Measurements from ENCODE around the gene GRXCR1. TPM values are rescaled to one million over a fixed set of nuclear protein-coding genes. Genes with fewer than 3 reads are reported as not detected.

Gene GRXCR1
- polyA plus RNA-seq, 1 of the 3 experiments (the other 2 are of a cell fraction): not detected

- no peaks in the 10 kb centered on the region for H3K9me2 ChIP-seq
- CTCF ChIA-PET: interaction anchor here (0.5 to 1.4 kb wide), 11 partner anchors 10 to 111 kb away, joined by 3 to 7 read pairs (median 3); no protein-coding TSS in a partner anchor
- H3K4me2 ChIP-seq: no peak overlapping the region
- WGBS (ENCODE audit: low lambda C conversion rate): 18% methylated on average over 6 of the region's 6 CpGs
- peak overlapping the region in 1 of 2 experiments; percentile 18; a peak in 1 of 4 replicates for H3K4me3 ChIP-seq (ENCODE audit: low read depth in 2 of 2, low read length in 1 of 2)
- H3K36me3 ChIP-seq (replicated peaks in 1 of 2; ENCODE audit: control insufficient read depth in 1 of 2, insufficient read depth in 2 of 2, low read length in 1 of 2): no peaks in the 10 kb centered on the region
- H2AFZ ChIP-seq (ENCODE audit: low read depth): no peak overlapping the region
- H3K9me3 ChIP-seq: no peaks in the 10 kb centered on the region
- no peak for TF ChIP-seq FOSL2 (IDR thresholded peaks at IDR 0.05; ENCODE audit: borderline replicate concordance, low read depth)
- TF ChIP-seq CTCF (IDR thresholded peaks at IDR 0.05): peak; percentile 80
- TF ChIP-seq MAX (IDR thresholded peaks at IDR 0.05; ENCODE audit: low read depth): no peak
- peak; percentile 25; the same call in 1 of the 2 replicates for TF ChIP-seq SMC3 (IDR thresholded peaks at IDR 0.05; ENCODE audit: low read depth, low read length)
- TF ChIP-seq TEAD4 (IDR thresholded peaks at IDR 0.05; ENCODE audit: borderline replicate concordance, insufficient read depth): no peak
- TF ChIP-seq FOXJ3 (CRISPR knock-in tag; IDR thresholded peaks at IDR 0.05): no peak
- no peak for TF ChIP-seq JUND (IDR thresholded peaks at IDR 0.05)
- TF ChIP-seq RAD21 (IDR thresholded peaks at IDR 0.05; ENCODE audit: low read length): peak; percentile 78
- no peak overlapping the region for H3K9ac ChIP-seq
- no peaks in the 10 kb centered on the region for H3K79me2 ChIP-seq (ENCODE audit: insufficient read depth)
- peak; percentile 57 for DNase-seq
- no peak overlapping the region for H3K27ac ChIP-seq (ENCODE audit: low read depth in 2 of 2, low read length in 1 of 2)
- H4K20me1 ChIP-seq (ENCODE audit: insufficient read depth): no peaks in the 10 kb centered on the region
- no peaks in the 10 kb centered on the region for H3K27me3 ChIP-seq (ENCODE audit: insufficient read depth)
- POLR2A ChIA-PET: no interaction called here
- no peaks in the 10 kb centered on the region for H3F3A ChIP-seq (replicated peaks; ENCODE audit: insufficient read depth)
- no peaks in the 10 kb centered on the region for H3K4me1 ChIP-seq (ENCODE audit: control insufficient read depth in 1 of 2, insufficient read depth in 2 of 2, low read depth in 1 of 2, low read length in 1 of 2)
Observed at GRCh38 chr4:42995343-42995944, 102.9 kb downstream of the GRXCR1 start.

GRCh38 chr4:43008793-43009192 lies 116.3 kb downstream of the GRXCR1 start:
- Histone ChIP-seq H3K9me3 (no peaks in the 10 kb centered on the region), H4K20me1 (ENCODE audit: insufficient read depth) (no peaks in the 10 kb centered on the region), H3F3A (replicated peaks; ENCODE audit: insufficient read depth) (no peaks in the 10 kb centered on the region), H3K36me3 (replicated peaks in 1 of 2; ENCODE audit: control insufficient read depth in 1 of 2, insufficient read depth in 2 of 2, low read length in 1 of 2) (no peaks in the 10 kb centered on the region), H2AFZ (ENCODE audit: low read depth) (no peak overlapping the region), H3K27ac (ENCODE audit: low read depth in 2 of 2, low read length in 1 of 2) (no peak overlapping the region), H3K79me2 (ENCODE audit: insufficient read depth) (no peaks in the 10 kb centered on the region), H3K9me2 (no peaks in the 10 kb centered on the region), H3K4me1 (ENCODE audit: control insufficient read depth in 1 of 2, insufficient read depth in 2 of 2, low read depth in 1 of 2, low read length in 1 of 2) (no peaks in the 10 kb centered on the region), H3K9ac (no peak overlapping the region), H3K27me3 (ENCODE audit: insufficient read depth) (no peaks in the 10 kb centered on the region), H3K4me3 (ENCODE audit: low read depth in 2 of 2, low read length in 1 of 2) (no peak overlapping the region), H3K4me2 (no peak overlapping the region)
- TF ChIP-seq SMC3 (IDR thresholded peaks at IDR 0.05; ENCODE audit: low read depth, low read length) (no peak), CTCF (IDR thresholded peaks at IDR 0.05) (no peak), NFIC (IDR thresholded peaks at IDR 0.05; ENCODE audit: borderline replicate concordance) (no peak), JUND (IDR thresholded peaks at IDR 0.05) (no peak), YY1 (IDR thresholded peaks at IDR 0.05; ENCODE audit: low read depth) (no peak), ZBTB33 (IDR thresholded peaks at IDR 0.05; ENCODE audit: borderline replicate concordance, low read depth) (no peak), TAF1 (IDR thresholded peaks at IDR 0.05; ENCODE audit: borderline replicate concordance, low read depth, low read length) (no peak), PBX3 (IDR thresholded peaks at IDR 0.05) (no peak), EP300 (IDR thresholded peaks at IDR 0.05; ENCODE audit: borderline replicate concordance in 1 of 2, low read depth in 1 of 2, low read length in 1 of 2) (no peak), GABPA (IDR thresholded peaks at IDR 0.05; ENCODE audit: low read depth) (no peak), RCOR1 (IDR thresholded peaks at IDR 0.05; ENCODE audit: low read length) (no peak), CHD2 (IDR thresholded peaks at IDR 0.05; ENCODE audit: low read length, partially characterized antibody) (no peak), NRF1 (IDR thresholded peaks at IDR 0.05; ENCODE audit: low read depth, low read length) (no peak), FOSL2 (IDR thresholded peaks at IDR 0.05; ENCODE audit: borderline replicate concordance, low read depth) (no peak), RFX5 (IDR thresholded peaks at IDR 0.05; ENCODE audit: low read length) (no peak), MAX (IDR thresholded peaks at IDR 0.05; ENCODE audit: low read depth) (no peak)
- CTCF ChIA-PET: no interaction called here
- POLR2A ChIA-PET: no interaction called here
- WGBS (ENCODE audit: low lambda C conversion rate): 59% methylated on average over 1 of the region's 1 CpG
- no peak for DNase-seq

Measured in SK-N-SH (cell line).